Measurements from ENCODE around the gene CASP5. TPM values are rescaled to one million over a fixed set of nuclear protein-coding genes. Genes with fewer than 3 reads are reported as not detected.

Gene CASP5
- total and polyA plus RNA-seq, 12 donors, result 0.27 to 4.2 (median 0.81) TPM; not detected in 6

DNA sequence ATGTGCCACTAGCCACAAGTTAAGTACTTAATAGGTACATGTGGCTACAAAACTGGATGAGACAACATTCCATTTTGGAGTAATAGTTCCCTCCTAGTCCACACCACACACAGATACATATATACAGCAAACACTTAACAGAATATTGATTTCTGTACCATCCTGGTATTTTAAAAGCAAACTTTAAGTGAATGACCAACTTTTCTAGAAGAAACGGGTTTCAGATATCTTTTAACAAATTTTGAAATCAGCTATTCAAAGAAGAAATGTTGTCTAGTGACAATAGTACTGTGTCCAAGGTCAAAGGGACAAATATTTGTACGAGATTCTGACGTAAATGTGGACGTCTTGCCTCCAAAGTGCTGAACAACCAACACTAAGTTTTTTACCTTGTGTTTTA is 34.5 kb upstream of the CASP5 start:
- H3K36me3 ChIP-seq (replicated peaks in 1 of 2), result no peaks in the 10 kb centered on the region
- DNase-seq, result no peak
- H3K9me3 ChIP-seq (replicated peaks in 1 of 3), result no peaks in the 10 kb centered on the region
- no peaks in the 10 kb centered on the region for H3K27me3 ChIP-seq
- intact Hi-C loops (cut with DNase I), result no loop called here
- no peaks in the 10 kb centered on the region for H3K4me1 ChIP-seq (replicated peaks in 1 of 2)
- no peak overlapping the region for H3K4me3 ChIP-seq
- no peak overlapping the region for H3K27ac ChIP-seq
- TF ChIP-seq CTCF (IDR thresholded peaks at IDR 0.05) (no peak), POLR2A (IDR thresholded peaks at IDR 0.05) (no peak)
- 30 to 41% (median 36%) methylated on average over 4 of the region's 4 CpGs for WGBS, 4 donors

- WGBS, 4 donors, result 81 to 94% (median 85%) methylated on average over 1 of the region's 1 CpG
- Histone ChIP-seq H3K27me3 (no peaks in the 10 kb centered on the region), H3K4me3 (no peak overlapping the region), H3K4me1 (replicated peaks in 1 of 2) (no peaks in the 10 kb centered on the region), H3K9me3 (replicated peaks in 1 of 3) (no peaks in the 10 kb centered on the region), H3K27ac (no peak overlapping the region), H3K36me3 (replicated peaks in 1 of 2) (no peaks in the 10 kb centered on the region)
- intact Hi-C loops (cut with DNase I), result no loop called here
- no peak for TF ChIP-seq POLR2A (IDR thresholded peaks at IDR 0.05)
- DNase-seq, result no peak
Measured at GRCh38 chr11:105056446-105056845, 33.5 kb upstream of the CASP5 start.

GRCh38 chr11:105054723-105055493 is 31.9 kb upstream of the CASP5 start:
- DNase-seq, result no peak
- no peak for TF ChIP-seq CTCF (IDR thresholded peaks at IDR 0.05)
- WGBS, 4 donors, result 31 to 78% (median 57%) methylated on average over 2 of the region's 2 CpGs
- no peak overlapping the region for H3K4me3 ChIP-seq
- no peaks in the 10 kb centered on the region for H3K36me3 ChIP-seq (replicated peaks in 1 of 2)
- H3K4me1 ChIP-seq (replicated peaks in 1 of 2), result no peaks in the 10 kb centered on the region
- intact Hi-C loops (cut with DNase I), result no loop called here
- H3K9me3 ChIP-seq (replicated peaks in 1 of 3), result no peaks in the 10 kb centered on the region
- no peaks in the 10 kb centered on the region for H3K27me3 ChIP-seq
- no peak overlapping the region for H3K27ac ChIP-seq

GRCh38 chr11:105052487-105052886 is 29.5 kb upstream of the CASP5 start:
- no peak overlapping the region for H3K4me3 ChIP-seq
- TF ChIP-seq CTCF (IDR thresholded peaks at IDR 0.05), result no peak
- no peak for TF ChIP-seq POLR2A (IDR thresholded peaks at IDR 0.05)
- no peaks in the 10 kb centered on the region for H3K9me3 ChIP-seq (replicated peaks in 1 of 3)
- no peaks in the 10 kb centered on the region for H3K27me3 ChIP-seq
- WGBS, 4 donors, result 68 to 73% (median 70%) methylated on average over 3 of the region's 3 CpGs
- no peak overlapping the region for H3K27ac ChIP-seq
- no peaks in the 10 kb centered on the region for H3K36me3 ChIP-seq (replicated peaks in 1 of 2)
- intact Hi-C loops (cut with DNase I), result no loop called here
- no peaks in the 10 kb centered on the region for H3K4me1 ChIP-seq (replicated peaks in 1 of 2)
- no peak for DNase-seq

DNA sequence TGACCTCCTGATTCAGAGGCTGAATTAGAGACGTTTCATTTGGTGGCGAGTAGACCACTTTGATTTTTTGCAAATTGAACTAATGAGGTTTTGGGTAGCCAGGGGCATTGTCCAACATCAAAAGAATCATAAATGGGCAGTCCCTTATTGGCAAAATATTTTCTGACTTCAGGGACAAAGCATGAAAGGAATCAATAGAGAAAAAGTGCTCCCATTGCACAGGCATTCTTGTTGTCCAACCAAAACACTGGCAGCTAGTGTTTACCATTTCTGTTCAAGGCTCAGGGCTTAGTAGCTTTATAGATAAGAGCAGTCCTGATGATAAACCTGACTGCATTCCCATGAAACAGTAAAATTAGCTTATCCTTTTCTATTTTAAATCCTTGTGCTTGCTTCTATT is 28.6 kb upstream of the CASP5 start:
- 65 to 85% (median 81%) methylated on average over 2 of the region's 2 CpGs for whole genome bisulfite sequencing, 4 donors
- no peak overlapping the region for H3K4me3 ChIP-seq

More for the DNA sequence above, 28.6 kb upstream of the CASP5 start:
- no peak for DNase-seq
- H3K27me3 ChIP-seq, result no peaks in the 10 kb centered on the region
- intact Hi-C loops (cut with DNase I), result no loop called here
- no peaks in the 10 kb centered on the region for H3K36me3 ChIP-seq (replicated peaks in 1 of 2)
- TF ChIP-seq POLR2A (IDR thresholded peaks at IDR 0.05) (no peak), CTCF (IDR thresholded peaks at IDR 0.05) (no peak)
- no peaks in the 10 kb centered on the region for H3K4me1 ChIP-seq (replicated peaks in 1 of 2)
- no peaks in the 10 kb centered on the region for H3K9me3 ChIP-seq (replicated peaks in 1 of 3)
- H3K27ac ChIP-seq, result no peak overlapping the region

All from adrenal gland (tissue), 12 donors.